LNCAP (cell line): Measurements from ENCODE around the gene HELT.

ENCODE experiments used
- TF ChIP-seq, protein P1 (sequence below): fragments of 450-650 bp; IDR thresholded peaks from 2 replicates; pipeline ENCODE4 v1.5.1; 2017; ENCODE audit warnings: mild to moderate bottlenecking

HELT gene

GRCh38 chr4:185035284-185035683 is 17.0 kb downstream of the HELT start:
- TF ChIP-seq, protein P1, sequence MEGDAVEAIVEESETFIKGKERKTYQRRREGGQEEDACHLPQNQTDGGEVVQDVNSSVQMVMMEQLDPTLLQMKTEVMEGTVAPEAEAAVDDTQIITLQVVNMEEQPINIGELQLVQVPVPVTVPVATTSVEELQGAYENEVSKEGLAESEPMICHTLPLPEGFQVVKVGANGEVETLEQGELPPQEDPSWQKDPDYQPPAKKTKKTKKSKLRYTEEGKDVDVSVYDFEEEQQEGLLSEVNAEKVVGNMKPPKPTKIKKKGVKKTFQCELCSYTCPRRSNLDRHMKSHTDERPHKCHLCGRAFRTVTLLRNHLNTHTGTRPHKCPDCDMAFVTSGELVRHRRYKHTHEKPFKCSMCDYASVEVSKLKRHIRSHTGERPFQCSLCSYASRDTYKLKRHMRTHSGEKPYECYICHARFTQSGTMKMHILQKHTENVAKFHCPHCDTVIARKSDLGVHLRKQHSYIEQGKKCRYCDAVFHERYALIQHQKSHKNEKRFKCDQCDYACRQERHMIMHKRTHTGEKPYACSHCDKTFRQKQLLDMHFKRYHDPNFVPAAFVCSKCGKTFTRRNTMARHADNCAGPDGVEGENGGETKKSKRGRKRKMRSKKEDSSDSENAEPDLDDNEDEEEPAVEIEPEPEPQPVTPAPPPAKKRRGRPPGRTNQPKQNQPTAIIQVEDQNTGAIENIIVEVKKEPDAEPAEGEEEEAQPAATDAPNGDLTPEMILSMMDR = no peak

- TF ChIP-seq, protein P1 = no peak
These were observed 17.7 kb downstream of the HELT start for GRCh38 chr4:185036019-185036418.

- TF ChIP-seq, protein P1 = no peak
These were observed 18.6 kb downstream of the HELT start for GRCh38 chr4:185036842-185037241.

DNA sequence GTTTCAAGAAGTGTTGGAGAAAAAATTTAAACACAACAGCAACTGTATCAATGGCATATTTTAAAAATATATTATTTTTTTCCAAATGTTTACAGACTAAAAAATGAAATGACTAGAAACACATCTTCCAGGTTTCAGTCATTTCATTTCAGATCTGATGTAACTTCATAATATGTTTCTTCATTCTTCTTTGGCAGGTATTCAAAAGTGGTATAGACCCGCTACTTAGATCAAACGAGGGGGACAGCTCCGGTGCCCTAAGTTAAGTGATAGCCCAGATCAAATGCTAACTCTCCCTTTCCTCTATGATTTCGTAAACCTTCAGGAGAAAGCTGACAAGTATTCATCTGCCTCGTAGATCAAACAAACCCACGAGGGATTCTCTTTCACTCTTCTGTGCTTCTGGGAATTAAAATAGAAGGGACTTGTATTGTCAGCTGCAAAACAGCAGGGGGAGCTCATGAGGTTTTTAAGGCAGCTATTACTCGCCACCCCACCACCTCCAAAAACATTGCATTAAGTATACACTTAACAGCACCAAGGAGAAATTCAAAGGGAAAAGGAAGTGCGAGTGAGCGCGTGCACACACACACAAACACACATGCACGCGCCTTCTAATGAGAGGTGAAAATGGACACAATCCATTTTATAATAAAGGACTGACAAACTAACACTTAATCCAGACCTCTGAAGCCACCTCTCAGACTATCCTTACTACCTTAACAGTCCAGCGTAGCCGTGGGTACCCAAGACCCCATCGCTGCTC is 21.4 kb downstream of the HELT start:
- TF ChIP-seq, protein P1 = peak; percentile 81

- TF ChIP-seq, protein P1 = no peak
These were observed 22.2 kb downstream of the HELT start for GRCh38 chr4:185040523-185040922.

- TF ChIP-seq, protein P1 = no peak
These were observed 35.5 kb downstream of the HELT start for GRCh38 chr4:185053746-185054145.

DNA sequence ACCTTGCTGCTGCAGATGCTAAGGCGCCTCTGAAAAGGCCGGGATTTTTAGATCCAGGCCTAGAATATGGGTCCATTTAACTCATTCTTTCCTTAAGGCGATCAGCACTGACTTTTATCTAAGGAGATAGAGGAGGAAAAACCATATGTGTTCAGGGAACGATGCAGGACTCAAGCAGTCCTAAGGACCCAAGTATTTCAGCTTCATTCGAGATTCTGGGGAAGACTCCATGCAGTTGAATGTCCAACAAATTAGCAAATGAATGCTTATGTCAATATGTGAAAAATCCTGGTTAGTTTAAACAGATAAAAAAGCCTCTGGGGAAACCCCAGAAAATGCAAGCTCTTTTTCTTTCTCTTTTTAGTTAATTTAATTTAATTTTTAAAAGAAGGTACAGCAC is 36.0 kb downstream of the HELT start:
- TF ChIP-seq, protein P1 = no peak

DNA sequence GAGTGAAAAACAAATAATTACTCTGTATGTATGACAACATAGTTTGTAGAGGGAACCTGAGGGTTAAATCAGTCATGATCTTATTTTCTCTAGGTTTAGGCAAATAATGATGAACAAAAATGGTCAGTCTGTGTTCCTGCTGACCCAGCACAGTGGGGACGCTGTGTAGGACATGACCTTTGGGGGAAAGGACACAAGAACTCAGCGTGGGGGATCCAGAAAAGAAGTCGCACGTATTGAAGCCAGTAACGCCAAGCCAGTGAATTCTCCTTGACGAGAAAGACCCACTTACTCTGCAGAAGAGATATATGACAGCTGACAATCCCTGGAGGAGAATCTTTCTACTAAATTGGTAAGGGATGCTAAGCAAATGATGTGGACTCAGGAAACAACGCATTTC is 36.6 kb downstream of the HELT start:
- TF ChIP-seq, protein P1 = no peak
